Measurements from ENCODE around the gene TMC4. TPM values are rescaled to one million over a fixed set of nuclear protein-coding genes. Genes with fewer than 3 reads are reported as not detected.

TMC4 gene
- total and polyA plus RNA-seq, 4 donors: 26.1 to 81.0 (median 33.9) TPM

DNA sequence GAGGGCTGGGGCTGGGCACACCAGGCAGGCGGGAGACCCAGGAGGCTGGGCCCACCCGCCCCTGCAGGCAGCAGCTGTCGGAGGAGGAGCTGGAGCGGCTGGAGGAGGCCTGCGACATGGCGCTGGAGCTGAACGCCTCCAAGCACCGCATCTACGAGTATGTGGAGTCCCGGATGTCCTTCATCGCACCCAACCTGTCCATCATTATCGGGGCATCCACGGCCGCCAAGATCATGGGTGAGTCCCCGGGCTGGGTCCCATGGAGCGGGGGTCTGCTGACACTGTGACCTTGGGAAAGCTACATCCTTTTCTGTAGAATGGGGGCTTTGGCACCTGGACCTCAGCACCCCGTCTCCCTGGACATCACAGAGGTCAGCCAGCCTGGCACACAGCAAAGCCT, 49.3 kb downstream of the TMC4 start:
- Histone ChIP-seq H3K4me3 (no peak overlapping the region), H3K9me3 (ENCODE audit: control insufficient read depth in 4 of 4, insufficient read depth in 3 of 4, low read length in 3 of 4) (no peaks in the 10 kb centered on the region), H3K27me3 (ENCODE audit: control insufficient read depth in 3 of 3, insufficient read depth in 3 of 3, low read length in 2 of 3) (no peaks in the 10 kb centered on the region), H3K4me1 (ENCODE audit: control insufficient read depth in 5 of 5, insufficient read depth in 5 of 5, low read length in 5 of 5) (no peaks in the 10 kb centered on the region), H3K36me3 (ENCODE audit: control insufficient read depth in 4 of 4, insufficient read depth in 4 of 4, low read length in 4 of 4) (peaks cover 12 to 74% (median 34%) of the 10 kb centered on the region in 4 donors), H3K9ac (ENCODE audit: insufficient read depth in 1 of 2, low read length in 2 of 2) (no peak overlapping the region), H3K27ac (ENCODE audit: low read depth in 1 of 2, low read length in 1 of 2) (no peak overlapping the region)
- ATAC-seq (ENCODE audit: insufficient read depth, low FRiP score) (no peak), DNase-seq (no peak)
- 97 to 98% methylated on average over 17 of the region's 17 CpGs for WGBS, 2 donors
- TF ChIP-seq CTCF (IDR thresholded peaks at IDR 0.05; ENCODE audit: control extremely low read depth, extremely low read depth): no peak

- Histone ChIP-seq H3K27ac (ENCODE audit: low read depth in 1 of 2, low read length in 1 of 2) (no peak overlapping the region), H3K4me3 (no peak overlapping the region), H3K27me3 (ENCODE audit: control insufficient read depth in 3 of 3, insufficient read depth in 3 of 3, low read length in 2 of 3) (no peaks in the 10 kb centered on the region), H3K9ac (ENCODE audit: insufficient read depth in 1 of 2, low read length in 2 of 2) (no peak overlapping the region), H3K9me3 (ENCODE audit: control insufficient read depth in 4 of 4, insufficient read depth in 3 of 4, low read length in 3 of 4) (no peaks in the 10 kb centered on the region), H3K36me3 (ENCODE audit: control insufficient read depth in 4 of 4, insufficient read depth in 4 of 4, low read length in 4 of 4) (peaks cover 10 to 53% (median 32%) of the 10 kb centered on the region in 4 donors), H3K4me1 (ENCODE audit: control insufficient read depth in 5 of 5, insufficient read depth in 5 of 5, low read length in 5 of 5) (peaks cover 0 to 5% (median 0%) of the 10 kb centered on the region in 5 donors)
- ATAC-seq (ENCODE audit: insufficient read depth, low FRiP score) (no peak), DNase-seq (no peak)
- no peak for TF ChIP-seq CTCF (IDR thresholded peaks at IDR 0.05; ENCODE audit: control extremely low read depth, extremely low read depth)
- WGBS, 2 donors: 95 to 96% methylated on average over 10 of the region's 10 CpGs
These were observed 51.7 kb downstream of the TMC4 start for GRCh38 chr19:54121259-54121658.

DNA sequence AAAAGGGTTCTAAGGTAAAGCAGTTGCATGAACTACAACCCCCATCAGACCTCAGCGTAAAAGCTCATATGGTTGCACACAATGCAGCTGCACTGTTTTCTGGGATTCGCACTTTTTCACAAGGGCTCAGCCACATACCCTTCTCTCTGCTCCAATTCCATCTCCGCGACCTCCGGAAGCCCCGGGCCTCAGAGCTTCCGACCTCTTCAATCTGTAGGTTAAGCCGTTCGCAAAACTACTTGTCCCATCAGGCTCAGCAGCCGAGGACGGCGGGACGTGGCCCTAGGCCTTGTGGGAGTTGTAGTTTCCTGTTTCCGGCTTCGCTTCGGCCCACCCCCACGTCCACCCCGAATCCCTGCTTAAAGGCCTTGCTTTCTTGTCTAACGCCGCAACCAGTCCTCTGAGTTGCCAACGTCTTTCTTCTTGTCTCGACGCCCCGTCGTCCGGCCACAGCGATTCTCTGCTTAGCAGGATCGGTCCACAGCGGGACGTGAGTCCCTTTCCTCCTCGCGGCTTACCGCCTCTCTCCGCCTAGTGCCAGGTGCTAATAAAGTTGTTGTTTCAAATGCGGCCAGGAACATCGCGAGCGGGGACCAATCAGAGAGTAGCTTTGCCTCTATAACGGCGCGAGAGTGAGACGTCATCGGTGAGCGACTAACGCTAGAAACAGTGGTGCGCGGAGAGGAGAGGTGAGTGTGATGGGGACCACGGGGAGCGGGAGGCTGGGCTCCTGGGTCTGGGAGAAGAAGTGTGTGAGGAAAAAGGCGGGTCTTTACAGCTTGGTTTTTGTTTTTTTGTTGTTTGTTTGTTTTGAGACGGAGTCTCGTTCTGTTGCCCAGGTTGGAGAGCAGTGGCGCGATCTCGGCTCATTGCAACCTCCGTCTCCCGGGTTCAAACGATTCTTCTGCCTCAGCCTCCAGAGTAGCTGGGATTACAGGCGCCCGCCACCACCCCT, 57.6 kb downstream of the TMC4 start, which contains the start of the genes PRPF31 and TFPT:
PRPF31 (plus strand) TSS at position 646 of the 955 bp plus-strand sequence. CDS start 2,525 bp downstream, outside the sequence.
TFPT (minus strand) TSS at position 549 of the 955 bp plus-strand sequence; CDS start at position 161, 388 bp downstream.
- ATAC-seq (ENCODE audit: insufficient read depth, low FRiP score) (peak; percentile 96), DNase-seq (peak; percentile 97 to 99 (median 99))
- peaks cover 0 to 17% (median 0%) of the 10 kb centered on the region in 5 donors for H3K4me1 ChIP-seq (ENCODE audit: control insufficient read depth in 5 of 5, insufficient read depth in 5 of 5, low read length in 5 of 5)
- peaks cover 0 to 19% (median 13%) of the 10 kb centered on the region in 4 donors for H3K36me3 ChIP-seq (ENCODE audit: control insufficient read depth in 4 of 4, insufficient read depth in 4 of 4, low read length in 4 of 4)
- H3K4me3 ChIP-seq: peak within 1 kb of the TSS; percentile 78
- no peaks in the 10 kb centered on the region for H3K9me3 ChIP-seq (ENCODE audit: control insufficient read depth in 4 of 4, insufficient read depth in 3 of 4, low read length in 3 of 4)
- H3K9ac ChIP-seq (ENCODE audit: insufficient read depth in 1 of 2, low read length in 2 of 2): peak within 1 kb of the TSS; percentile 78 to 87
- TF ChIP-seq CTCF (IDR thresholded peaks at IDR 0.05; ENCODE audit: control extremely low read depth, extremely low read depth): no peak
- peak within 1 kb of the TSS; percentile 81 to 95 for H3K27ac ChIP-seq (ENCODE audit: low read depth in 1 of 2, low read length in 1 of 2)
- no peaks in the 10 kb centered on the region for H3K27me3 ChIP-seq (ENCODE audit: control insufficient read depth in 3 of 3, insufficient read depth in 3 of 3, low read length in 2 of 3)
- 0 to 1% methylated on average over 60 of the region's 60 CpGs for WGBS, 2 donors
